Measurements from ENCODE around the gene SH3RF1. TPM values are rescaled to one million over a fixed set of nuclear protein-coding genes. Genes with fewer than 3 reads are reported as not detected.

The SH3RF1 gene
- total and polyA plus RNA-seq, 2 of the 8 experiments (the other 6 are each of a cell fraction or from before 2014, with no cell fraction given), result 6.9 to 15.1 TPM

DNA sequence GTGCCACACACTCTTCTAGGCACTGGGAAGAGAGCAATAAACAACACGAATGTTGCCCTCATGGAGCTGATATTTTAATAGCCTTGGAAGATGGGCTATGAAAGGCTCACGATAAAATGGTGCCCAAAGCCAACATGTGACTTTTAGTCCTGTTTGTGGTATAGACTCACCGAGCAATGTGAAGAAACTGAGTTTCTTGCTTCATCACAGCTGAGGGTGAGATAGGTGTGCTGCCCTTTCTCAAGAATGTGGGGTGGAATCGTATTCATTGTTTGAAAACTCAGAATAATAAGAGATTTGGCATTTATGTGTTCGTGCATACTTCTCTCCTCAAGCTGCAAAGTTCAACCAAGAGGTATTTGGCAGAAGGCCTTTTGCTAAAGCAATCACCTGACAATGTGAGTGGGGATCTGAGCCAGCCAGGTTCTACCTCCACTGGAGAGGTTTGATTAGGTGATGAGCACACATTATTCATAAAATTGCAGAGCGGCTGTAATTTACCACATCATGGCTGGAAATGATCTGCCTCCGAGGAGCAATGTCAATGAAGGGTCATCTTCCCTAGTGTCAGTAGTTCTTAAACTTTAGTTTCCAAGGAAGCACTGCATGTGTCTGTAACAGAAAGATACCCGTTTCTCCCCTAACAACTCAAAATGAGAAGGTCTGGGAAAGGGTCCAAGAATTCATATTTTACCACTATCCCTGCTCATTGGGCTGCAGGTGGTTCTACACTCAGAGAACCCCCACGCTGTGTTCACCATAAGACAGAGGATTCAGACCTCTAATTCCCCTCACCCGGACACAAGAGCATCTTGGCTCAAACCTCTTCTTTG is 218.8 kb downstream of the SH3RF1 start:
- Histone ChIP-seq H3K9ac (replicated peaks in 1 of 4; ENCODE audit: extremely low read depth in 1 of 4, low read depth in 3 of 4, low read length in 3 of 4) (no peak overlapping the region), H3K27me3 (replicated peaks in 1 of 4; ENCODE audit: control insufficient read depth in 3 of 4, extremely low read depth in 1 of 4, insufficient read depth in 3 of 4, low read length in 3 of 4) (no peaks in the 10 kb centered on the region), H2BK120ac (replicated peaks; ENCODE audit: low read depth, low read length) (no peak overlapping the region), H3K4me1 (replicated peaks in 1 of 4; ENCODE audit: control insufficient read depth in 3 of 4, insufficient read depth in 4 of 4, low read length in 3 of 4) (peaks cover 0 to 6% (median 4%) of the 10 kb centered on the region in 4 experiments; a peak in 2 of 7 replicates), H3K23ac (ENCODE audit: insufficient read length) (no peak overlapping the region), H4K20me1 (replicated peaks in 1 of 2; ENCODE audit: control insufficient read depth in 1 of 2, insufficient read depth in 2 of 2, low read length in 2 of 2) (no peaks in the 10 kb centered on the region), H3K23me2 (ENCODE audit: low read depth, low read length) (no peaks in the 10 kb centered on the region), H2BK15ac (ENCODE audit: low read length) (no peak overlapping the region), H3K9me3 (ENCODE audit: insufficient read depth in 2 of 2, low read depth in 1 of 2, low read length in 1 of 2) (no peaks in the 10 kb centered on the region), H3K18ac (ENCODE audit: extremely low read depth, low read length) (no peak overlapping the region), H3K79me2 (ENCODE audit: control insufficient read depth in 1 of 2, insufficient read depth in 2 of 2, low read length in 2 of 2) (no peaks in the 10 kb centered on the region), H3K14ac (ENCODE audit: insufficient read length) (no peak overlapping the region), H4K91ac (replicated peaks; ENCODE audit: insufficient read length, low read length) (no peak overlapping the region), H4K5ac (ENCODE audit: insufficient read length, low read depth, low read length) (no peak overlapping the region), H2AFZ (ENCODE audit: low read length) (no peak overlapping the region), H2AK5ac (ENCODE audit: low read depth, low read length) (no peak overlapping the region), H3K36me3 (ENCODE audit: control insufficient read depth in 2 of 4, insufficient read depth in 4 of 4, low read length in 3 of 4) (no peaks in the 10 kb centered on the region), H3K79me1 (ENCODE audit: low read depth, low read length) (no peaks in the 10 kb centered on the region), H2BK20ac (ENCODE audit: low read length) (no peak overlapping the region), H2BK12ac (ENCODE audit: low read depth, low read length) (no peak overlapping the region), H2BK5ac (ENCODE audit: low read depth, low read length) (no peak overlapping the region), H3K4ac (replicated peaks; ENCODE audit: insufficient read length, low read depth, low read length) (no peak overlapping the region), H3K4me3 (ENCODE audit: extremely low read depth in 1 of 4, insufficient read depth in 2 of 4, low read depth in 3 of 4, low read length in 4 of 4) (no peak overlapping the region), H3K4me2 (ENCODE audit: insufficient read depth in 1 of 2, low read depth in 2 of 2, low read length in 2 of 2) (no peak overlapping the region), H3K56ac (replicated peaks; ENCODE audit: insufficient read length, low read depth, low read length) (no peak overlapping the region), H4K8ac (ENCODE audit: extremely low read depth, insufficient read depth, low read length) (no peak overlapping the region), H3K27ac (ENCODE audit: low read depth, low read length) (no peak overlapping the region)
- FAIRE-seq (no peak), DNase-seq (ENCODE audit: low read depth in 1 of 2, low spot score in 2 of 2) (no peak)
- WGBS, 2 experiments (ENCODE audit: extremely low coverage in 1 of 2, insufficient coverage in 1 of 2, insufficient read length in 1 of 2, insufficient replicate concordance in 2 of 2, low coverage in 1 of 2, low lambda C conversion rate in 2 of 2, missing lambda C conversion rate in 1 of 2), result 86% methylated on average over 10 of the region's 10 CpGs; no CpG with 5 or more reads in 1 of the 2 experiments
- POLR2A ChIA-PET (ENCODE audit: partially characterized antibody), result interaction anchor here (1.4 kb wide), 1 partner anchor 42 kb away, joined by 4 read pairs; the partner anchor contains the start of gene CBR4
- CTCF ChIA-PET (ENCODE audit: partially characterized antibody), result interaction anchor here (0.6 to 1.9 kb wide), 3 partner anchors 101 to 1406 kb away, joined by 3 to 5 read pairs (median 4); no protein-coding TSS in a partner anchor
- TF ChIP-seq NANOG (IDR thresholded peaks at IDR 0.05; ENCODE audit: insufficient read depth, low read depth, low read length, poor library complexity, severe bottlenecking) (no peak), SRF (IDR thresholded peaks at IDR 0.05; ENCODE audit: low read depth, low read length) (no peak), ZNF274 (IDR thresholded peaks at IDR 0.05; ENCODE audit: borderline replicate concordance, extremely low read depth, low read length) (no peak), BCL11A (IDR thresholded peaks at IDR 0.05; ENCODE audit: low read depth in 2 of 2, low read length in 2 of 2) (no peak), MAFK (IDR thresholded peaks at IDR 0.05; ENCODE audit: low read depth, low read length) (no peak), POLR2A (IDR thresholded peaks at IDR 0.05; ENCODE audit: control extremely low read depth in 1 of 2, low read depth in 2 of 2, low read length in 2 of 2) (no peak), SAP30 (IDR thresholded peaks at IDR 0.05; ENCODE audit: insufficient read depth, insufficient replicate concordance, low read length) (no peak), CBX8 (IDR thresholded peaks at IDR 0.05; ENCODE audit: borderline replicate concordance, low read depth, low read length) (no peak), NRF1 (IDR thresholded peaks at IDR 0.05; ENCODE audit: low read depth, low read length) (no peak), RBBP5 (IDR thresholded peaks at IDR 0.05; ENCODE audit: borderline replicate concordance, low read depth, low read length) (no peak), KDM5A (IDR thresholded peaks at IDR 0.05; ENCODE audit: low read length) (no peak)
- TF ChIP-seq, protein P1, sequence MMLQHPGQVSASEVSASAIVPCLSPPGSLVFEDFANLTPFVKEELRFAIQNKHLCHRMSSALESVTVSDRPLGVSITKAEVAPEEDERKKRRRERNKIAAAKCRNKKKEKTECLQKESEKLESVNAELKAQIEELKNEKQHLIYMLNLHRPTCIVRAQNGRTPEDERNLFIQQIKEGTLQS (IDR thresholded peaks at IDR 0.05; ENCODE audit: insufficient read depth, low read depth, low read length), result no peak
